Epithelial cell of esophagus (primary cell): Measurements from ENCODE around the gene GLRB.
A peak's percentile ranks its signal among the peaks of the same experiment; 100 is the strongest.
"Not testable (repeated sequence)": the region's sequence is repeated elsewhere in the genome, so short reads cannot be mapped to it uniquely, and the experiment has no call there.

Source experiments
- DNase-seq: peaks from one replicate; pipeline ENCODE4 v3.0.0; 2010; ENCODE audit warnings: low read depth
- H3K4me3 ChIP-seq: 2 replicates; pipeline ENCODE4 v1.5.1; 2011; ENCODE audit warnings: mild to moderate bottlenecking, low read length, control low read depth
- TF ChIP-seq, protein P1 (sequence below): IDR thresholded peaks from 2 replicates; pipeline ENCODE4 v1.5.1; 2011; ENCODE audit warnings: low read depth, mild to moderate bottlenecking, low read length, control low read depth, inconsistent platforms; ENCODE audit not compliant: insufficient read depth; ENCODE audit errors: missing control alignments

GLRB gene

GRCh38 chr4:157165935-157166610 is 90.1 kb downstream of the GLRB start:
- TF ChIP-seq, protein P1, sequence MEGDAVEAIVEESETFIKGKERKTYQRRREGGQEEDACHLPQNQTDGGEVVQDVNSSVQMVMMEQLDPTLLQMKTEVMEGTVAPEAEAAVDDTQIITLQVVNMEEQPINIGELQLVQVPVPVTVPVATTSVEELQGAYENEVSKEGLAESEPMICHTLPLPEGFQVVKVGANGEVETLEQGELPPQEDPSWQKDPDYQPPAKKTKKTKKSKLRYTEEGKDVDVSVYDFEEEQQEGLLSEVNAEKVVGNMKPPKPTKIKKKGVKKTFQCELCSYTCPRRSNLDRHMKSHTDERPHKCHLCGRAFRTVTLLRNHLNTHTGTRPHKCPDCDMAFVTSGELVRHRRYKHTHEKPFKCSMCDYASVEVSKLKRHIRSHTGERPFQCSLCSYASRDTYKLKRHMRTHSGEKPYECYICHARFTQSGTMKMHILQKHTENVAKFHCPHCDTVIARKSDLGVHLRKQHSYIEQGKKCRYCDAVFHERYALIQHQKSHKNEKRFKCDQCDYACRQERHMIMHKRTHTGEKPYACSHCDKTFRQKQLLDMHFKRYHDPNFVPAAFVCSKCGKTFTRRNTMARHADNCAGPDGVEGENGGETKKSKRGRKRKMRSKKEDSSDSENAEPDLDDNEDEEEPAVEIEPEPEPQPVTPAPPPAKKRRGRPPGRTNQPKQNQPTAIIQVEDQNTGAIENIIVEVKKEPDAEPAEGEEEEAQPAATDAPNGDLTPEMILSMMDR, result no peak
- no peak overlapping the region for H3K4me3 ChIP-seq
- DNase-seq, result no peak

GRCh38 chr4:157170321-157170720 is 94.4 kb downstream of the GLRB start:
- no peak for DNase-seq
- no peak overlapping the region for H3K4me3 ChIP-seq
- TF ChIP-seq, protein P1, result no peak

DNA sequence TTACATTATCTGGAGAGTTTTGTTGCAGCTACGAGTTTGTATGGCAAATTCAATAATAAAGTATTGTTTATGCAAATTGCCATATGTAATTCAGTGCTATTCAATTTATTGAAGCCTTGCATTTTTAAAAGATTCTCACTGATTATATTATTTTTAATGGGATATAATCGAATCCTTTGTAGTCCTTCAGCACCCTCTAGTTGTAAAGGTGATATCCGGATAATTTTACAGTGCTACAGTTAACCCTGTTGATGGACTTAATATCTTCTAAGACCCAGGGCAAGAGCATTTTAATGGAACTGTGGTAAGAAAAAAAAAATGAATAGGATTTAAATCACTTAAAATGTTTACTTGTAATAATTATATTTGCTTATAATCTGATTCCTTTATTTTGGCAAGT is 96.1 kb downstream of the GLRB start:
- H3K4me3 ChIP-seq, result no peak overlapping the region
- TF ChIP-seq, protein P1, result peak; percentile 19
- peak; percentile 19 for DNase-seq

DNA sequence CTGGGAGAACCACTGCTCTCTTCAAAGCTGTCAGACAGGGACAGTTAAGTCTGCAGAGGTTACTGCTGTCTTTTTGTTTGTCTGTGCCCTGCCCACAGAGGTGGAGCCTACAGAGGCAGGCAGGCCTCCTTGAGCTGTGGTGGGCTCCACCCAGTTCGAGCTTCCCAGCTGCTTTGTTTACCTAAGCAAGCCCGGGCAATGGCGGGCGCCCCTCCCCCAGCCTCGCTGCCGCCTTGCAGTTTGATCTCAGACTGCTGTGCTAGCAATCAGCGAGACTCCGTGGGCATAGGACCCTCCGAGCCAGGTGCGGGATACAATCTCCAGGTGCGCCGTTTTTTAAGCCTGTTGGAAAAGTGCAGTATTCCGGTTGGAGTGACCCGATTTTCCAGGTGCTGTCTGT is 104.3 kb downstream of the GLRB start:
- H3K4me3 ChIP-seq, DNase-seq: not testable (repeated sequence)

DNA sequence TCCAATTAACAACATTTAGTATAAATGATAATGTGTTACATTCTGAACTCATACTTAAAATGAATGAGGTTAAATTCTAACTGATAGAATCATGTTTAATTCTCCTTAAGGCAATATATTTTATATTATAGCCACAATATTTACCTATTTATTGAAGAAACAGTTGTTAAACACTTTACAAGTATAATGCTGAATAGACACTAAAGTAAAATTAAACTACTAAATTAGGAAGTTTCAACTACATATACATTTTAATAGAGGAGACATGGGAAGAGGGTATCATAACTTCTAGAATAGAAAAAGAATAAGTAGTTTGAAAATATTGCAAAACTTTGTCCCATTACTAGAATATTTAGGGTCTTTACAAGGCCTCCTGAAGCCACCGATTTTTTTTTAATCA is 108.3 kb downstream of the GLRB start:
- TF ChIP-seq, protein P1, result no peak
- DNase-seq, result no peak
- H3K4me3 ChIP-seq, result no peak overlapping the region

GRCh38 chr4:157185363-157185762 is 109.4 kb downstream of the GLRB start:
- DNase-seq, result no peak
- TF ChIP-seq, protein P1, result no peak
- H3K4me3 ChIP-seq, result no peak overlapping the region

DNA sequence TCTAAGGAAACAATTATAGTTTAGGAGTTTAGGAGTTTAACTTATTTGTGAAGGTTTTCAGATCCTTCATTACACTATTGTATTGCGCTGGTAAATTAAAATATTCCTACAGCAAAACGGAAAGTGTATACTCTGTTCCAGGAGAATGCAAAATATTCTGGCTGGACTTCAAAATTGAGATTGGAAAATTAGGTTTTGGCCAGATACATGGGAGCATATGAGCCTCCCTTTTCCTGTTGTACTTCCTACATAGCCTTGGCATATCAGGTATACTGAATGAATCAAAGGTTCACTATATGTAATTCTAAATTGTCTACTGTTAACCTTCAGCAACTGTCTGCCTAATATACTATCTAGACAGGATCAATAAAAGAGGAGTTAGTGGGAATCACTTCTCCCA is 119.4 kb downstream of the GLRB start:
- no peak overlapping the region for H3K4me3 ChIP-seq
- no peak for DNase-seq
- TF ChIP-seq, protein P1, result no peak

DNA sequence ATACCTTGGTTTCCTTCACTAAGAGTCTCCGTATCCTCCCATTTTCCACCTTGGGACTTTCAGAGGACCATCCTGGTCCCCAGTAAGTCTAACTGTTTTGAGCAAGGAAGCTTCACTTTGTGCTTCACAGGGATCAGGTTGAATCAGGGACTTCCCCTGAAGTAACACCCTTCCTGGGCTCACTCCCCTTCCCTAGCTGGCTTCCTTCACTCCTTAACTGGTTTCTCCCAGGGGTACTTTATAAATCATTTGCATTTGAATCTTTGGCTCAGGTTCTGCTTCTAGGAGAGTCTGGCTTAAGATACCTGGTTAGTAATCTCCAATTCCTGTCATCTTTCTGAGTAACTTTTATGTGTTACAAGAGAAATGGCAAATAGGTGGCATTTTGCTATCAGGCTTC is 120.1 kb downstream of the GLRB start:
- TF ChIP-seq, protein P1, result no peak
- no peak overlapping the region for H3K4me3 ChIP-seq
- DNase-seq, result no peak
